Transverse colon (tissue), 4 donors: ENCODE measurements around the gene DNAAF8. TPM values are rescaled to one million over a fixed set of nuclear protein-coding genes. Genes with fewer than 3 reads are reported as not detected.

Source experiments
- DNase-seq: peaks from one replicate; pipeline ENCODE4 v3.0.0-alpha.2; 2019
- H3K27ac ChIP-seq, 4 donors: fragments of 200-600 bp; sonication (generic); 2 replicates each; pipeline ENCODE4 v1.5.1; 2016 to 2018; ENCODE audit warnings: inconsistent platforms in 4 of 4
- H3K27me3 ChIP-seq: fragments of 200-600 bp; sonication (generic); 2 replicates; pipeline ENCODE4 v1.5.1; 2017; ENCODE audit warnings: inconsistent platforms
- H3K36me3 ChIP-seq, 4 donors: fragments of 200-600 bp; sonication (generic); 2 replicates each; pipeline ENCODE4 v1.5.1; 2017 to 2019; ENCODE audit warnings: inconsistent platforms in 4 of 4
- H3K4me1 ChIP-seq, 4 donors: fragments of 200-600 bp; sonication (generic); 2 replicates each; pipeline ENCODE4 v1.5.1; 2017 to 2020; ENCODE audit warnings: inconsistent platforms in 4 of 4
- H3K4me3 ChIP-seq, 4 donors: fragments of 200-600 bp; sonication (generic); 1 replicate in 1 of 4; 2 replicates in 3 of 4; pipeline versions ENCODE4 v1.5.1 to v1.6.1; 2017 to 2019; ENCODE audit warnings: inconsistent platforms in 4 of 4
- H3K9me3 ChIP-seq, 2 donors: fragments of 200-600 bp; sonication (generic); 2 replicates each; pipeline ENCODE4 v1.5.1; 2017 to 2019; ENCODE audit warnings: inconsistent platforms in 2 of 2
- EP300 ChIP-seq: sonication (generic); formaldehyde crosslinking; IDR thresholded peaks from one replicate; pipeline ENCODE4 v1.6.1; 2017; ENCODE audit warnings: antibody characterized with exemption, low read depth
- POLR2A ChIP-seq: fragments of 450-650 bp; IDR thresholded peaks from one replicate; pipeline ENCODE4 v1.6.1; 2016; ENCODE audit warnings: antibody characterized with exemption, mild to moderate bottlenecking, moderate library complexity
- POLR2AphosphoS5 ChIP-seq, 3 donors: sonication (generic); formaldehyde crosslinking; IDR thresholded peaks; one replicate each; pipeline ENCODE4 v1.6.1; 2016; ENCODE audit warnings: antibody characterized with exemption in 3 of 3
- WGBS, 2 donors: methylation state at CpG; one replicate each; pipeline ENCODE4 v1.1.5; 2018; ENCODE audit warnings: low coverage in 1 of 2; 5-methylcytosine and 5-hydroxymethylcytosine counted together
- in situ Hi-C, 4 donors: fragments of 200-750 bp; cut with MboI; loops; one replicate each; pipeline versions ENCODE4 v1.15.0 to v1.15.1; 2017; ENCODE audit warnings: low sequenced_read_pairs in 3 of 4, low pct_ligation_motif_present in 1 of 4, low pct_unique_long_range_greater_than_20kb in 1 of 4
- intact Hi-C: fragments of 100-400 bp; cut with DNase I; formaldehyde crosslinking; loops from one replicate; pipeline ENCODE4 v1.15.1; 2023; ENCODE audit warnings: low total_unique reads
- total RNA-seq, 4 donors: library from RNA; depleted of rRNA; stranded (reverse); fragments of >200 nt; gene quantifications; one replicate each; pipeline ENCODE4 v1.1.0, GENCODE V29; 2016
- TF ChIP-seq, protein P1 (sequence below), 5 experiments: fragments of 200-600 bp in 3 of 5; fragments of 450-650 bp in 2 of 5; sonication (generic) in 3 of 5; IDR thresholded peaks; 1 replicate in 2 of 5; 2 replicates in 3 of 5; pipeline ENCODE4 v1.5.1; 2016 to 2017; ENCODE audit warnings: antibody characterized with exemption in 5 of 5, inconsistent platforms in 3 of 5, mild to moderate bottlenecking in 2 of 5, moderate library complexity in 1 of 5

The DNAAF8 gene
- total RNA-seq, 4 donors from 2014 or later, result 0.55 to 2.9 (median 0.60) TPM; not detected in 1

DNA sequence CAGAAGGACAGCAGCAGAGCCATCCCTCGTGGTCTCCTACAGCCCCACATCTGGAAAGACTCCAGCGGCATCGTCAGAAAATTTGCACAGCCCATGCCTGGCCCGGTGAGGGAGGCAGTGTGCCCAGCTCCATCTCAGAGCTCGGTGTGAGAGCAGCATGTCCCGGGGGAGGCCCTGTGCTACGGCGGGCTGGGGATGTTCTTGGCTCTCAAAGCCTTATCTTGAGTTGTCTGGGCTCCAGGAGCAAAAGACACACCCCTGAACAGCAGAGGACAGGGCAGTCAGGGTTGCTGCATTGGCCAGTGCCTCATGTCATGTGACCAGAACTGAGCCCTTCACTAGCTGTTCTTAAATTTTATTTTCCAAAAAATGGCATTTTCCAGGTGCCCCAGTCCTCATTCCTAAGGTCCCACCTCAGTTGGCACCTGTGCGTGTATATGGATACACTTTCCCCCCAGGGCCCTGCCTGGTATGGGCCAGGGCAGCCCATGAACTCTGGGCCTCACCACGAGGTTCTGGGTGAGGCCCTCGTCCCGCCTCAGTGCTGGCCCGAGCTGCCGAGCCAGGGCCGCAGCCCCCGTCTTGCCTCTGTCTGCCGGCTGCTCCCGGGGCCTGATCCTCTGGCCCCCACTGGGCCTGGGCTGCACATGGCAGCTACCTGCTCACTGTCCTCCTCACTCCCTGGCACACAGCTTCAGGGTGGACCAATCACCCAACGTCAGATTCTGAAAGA lies 38.0 kb upstream of the DNAAF8 start:
- 67 to 87% methylated on average over 3 to 18 of the region's 19 CpGs for WGBS, 2 donors
- no peak overlapping the region for H3K27ac ChIP-seq
- H3K36me3 ChIP-seq, result no peaks in the 10 kb centered on the region
- H3K4me1 ChIP-seq, result peaks cover 15 to 31% (median 25%) of the 10 kb centered on the region in 4 donors
- no peak for DNase-seq
- H3K27me3 ChIP-seq, result no peaks in the 10 kb centered on the region
- intact Hi-C loops, result no loop called here
- in situ Hi-C loops, result no loop called here
- no peaks in the 10 kb centered on the region for H3K9me3 ChIP-seq
- TF ChIP-seq, protein P1, sequence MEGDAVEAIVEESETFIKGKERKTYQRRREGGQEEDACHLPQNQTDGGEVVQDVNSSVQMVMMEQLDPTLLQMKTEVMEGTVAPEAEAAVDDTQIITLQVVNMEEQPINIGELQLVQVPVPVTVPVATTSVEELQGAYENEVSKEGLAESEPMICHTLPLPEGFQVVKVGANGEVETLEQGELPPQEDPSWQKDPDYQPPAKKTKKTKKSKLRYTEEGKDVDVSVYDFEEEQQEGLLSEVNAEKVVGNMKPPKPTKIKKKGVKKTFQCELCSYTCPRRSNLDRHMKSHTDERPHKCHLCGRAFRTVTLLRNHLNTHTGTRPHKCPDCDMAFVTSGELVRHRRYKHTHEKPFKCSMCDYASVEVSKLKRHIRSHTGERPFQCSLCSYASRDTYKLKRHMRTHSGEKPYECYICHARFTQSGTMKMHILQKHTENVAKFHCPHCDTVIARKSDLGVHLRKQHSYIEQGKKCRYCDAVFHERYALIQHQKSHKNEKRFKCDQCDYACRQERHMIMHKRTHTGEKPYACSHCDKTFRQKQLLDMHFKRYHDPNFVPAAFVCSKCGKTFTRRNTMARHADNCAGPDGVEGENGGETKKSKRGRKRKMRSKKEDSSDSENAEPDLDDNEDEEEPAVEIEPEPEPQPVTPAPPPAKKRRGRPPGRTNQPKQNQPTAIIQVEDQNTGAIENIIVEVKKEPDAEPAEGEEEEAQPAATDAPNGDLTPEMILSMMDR (IDR thresholded peaks at IDR 0.05), result no peak
- TF ChIP-seq EP300, result no peak
- TF ChIP-seq POLR2A, result no peak
- TF ChIP-seq POLR2AphosphoS5 (IDR thresholded peaks at IDR 0.05), result no peak
- H3K4me3 ChIP-seq, result no peak overlapping the region

DNA sequence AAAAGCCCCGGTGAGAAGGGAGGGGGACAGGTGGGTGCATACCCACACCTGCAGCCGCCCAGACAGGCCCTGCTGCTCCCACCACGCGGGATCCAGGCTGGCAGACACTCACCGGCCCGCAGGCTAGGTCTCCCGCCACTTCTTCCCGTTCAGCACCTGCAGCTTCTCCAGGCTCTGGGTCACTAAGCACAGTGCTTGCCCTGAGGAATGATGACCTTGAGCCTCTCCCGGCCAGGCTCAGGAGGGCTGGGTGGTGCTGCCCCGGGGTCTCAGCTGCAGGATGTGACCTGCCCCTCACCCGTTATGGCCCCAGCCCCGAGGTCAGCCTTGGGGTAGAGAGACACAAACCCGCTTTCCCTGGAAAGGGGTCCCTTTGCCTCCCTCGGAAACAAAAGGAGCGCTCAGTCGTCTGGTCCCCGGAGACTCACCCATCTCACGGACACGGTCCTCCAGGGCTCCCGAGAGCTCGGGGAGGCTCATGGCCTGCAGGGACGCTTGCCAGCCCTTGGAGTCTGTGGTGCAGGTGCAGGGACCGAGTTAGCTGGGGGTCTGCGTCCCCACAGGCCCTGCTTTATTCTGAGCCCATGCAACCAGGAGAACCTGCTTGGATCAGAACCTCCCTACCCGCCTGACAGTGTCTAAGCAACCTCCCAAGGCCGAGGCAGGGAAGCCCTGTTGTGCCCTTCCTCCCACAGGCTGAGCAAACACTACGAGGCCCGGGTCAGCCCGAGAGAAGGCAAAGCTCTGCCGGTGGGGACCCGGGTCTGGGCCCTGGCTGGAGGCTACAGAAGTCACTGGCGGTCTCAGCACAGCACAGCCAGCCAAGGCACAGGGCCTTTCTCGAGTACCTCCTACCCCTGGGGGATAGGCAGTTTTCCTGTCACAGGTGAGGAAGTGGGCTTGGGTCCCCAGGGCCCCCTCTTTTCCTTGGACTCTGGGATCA lies 37.2 kb upstream of the DNAAF8 start:
- Histone ChIP-seq H3K27me3 (no peaks in the 10 kb centered on the region), H3K27ac (no peak overlapping the region), H3K36me3 (no peaks in the 10 kb centered on the region), H3K9me3 (no peaks in the 10 kb centered on the region), H3K4me3 (no peak overlapping the region), H3K4me1 (peaks cover 15 to 37% (median 32%) of the 10 kb centered on the region in 4 donors)
- intact Hi-C loops (no loop called here), in situ Hi-C loops (no loop called here)
- no peak for DNase-seq
- WGBS, 2 donors, result 84% methylated on average over 33 of the region's 33 CpGs; no CpG with 5 or more reads in 1 of the 2 donors
- TF ChIP-seq POLR2A (no peak), EP300 (no peak), POLR2AphosphoS5 (IDR thresholded peaks at IDR 0.05) (no peak)
- TF ChIP-seq, protein P1 (IDR thresholded peaks at IDR 0.05), result no peak

DNA sequence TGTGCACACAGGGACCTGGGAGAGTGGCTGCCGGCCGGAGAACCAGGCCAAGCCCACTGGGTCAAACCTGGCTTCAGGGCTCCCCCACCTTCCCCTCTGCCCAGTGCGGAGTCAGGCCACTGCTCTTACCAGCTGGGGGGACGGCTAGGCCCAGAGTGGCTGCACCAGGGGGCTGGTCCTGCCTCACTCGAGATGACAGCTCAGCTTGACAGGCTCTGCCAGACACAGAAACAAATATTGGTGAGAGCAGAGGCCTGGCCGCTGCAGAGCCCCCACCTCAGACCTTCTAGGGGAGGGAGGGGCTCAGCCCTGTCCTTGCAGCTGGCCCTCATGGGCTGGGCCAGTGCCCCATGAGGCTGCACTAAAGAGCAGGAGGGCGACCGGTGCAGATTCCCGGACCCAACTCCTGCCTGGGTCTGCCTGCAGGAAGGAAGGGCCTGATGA lies 36.5 kb upstream of the DNAAF8 start:
- 90% methylated on average over 8 of the region's 9 CpGs; no CpG with 5 or more reads in 1 of the 2 donors for WGBS, 2 donors
- no peaks in the 10 kb centered on the region for H3K36me3 ChIP-seq
- H3K4me3 ChIP-seq, result no peak overlapping the region
- H3K4me1 ChIP-seq, result peaks cover 8 to 34% (median 31%) of the 10 kb centered on the region in 4 donors
- no peaks in the 10 kb centered on the region for H3K9me3 ChIP-seq
- intact Hi-C loops, result no loop called here
- in situ Hi-C loops, result no loop called here
- no peak for TF ChIP-seq POLR2AphosphoS5 (IDR thresholded peaks at IDR 0.05)
- peak; percentile 19 for TF ChIP-seq POLR2A
- TF ChIP-seq EP300, result no peak
- no peak for DNase-seq
- H3K27me3 ChIP-seq, result no peaks in the 10 kb centered on the region
- H3K27ac ChIP-seq, result no peak overlapping the region

DNA sequence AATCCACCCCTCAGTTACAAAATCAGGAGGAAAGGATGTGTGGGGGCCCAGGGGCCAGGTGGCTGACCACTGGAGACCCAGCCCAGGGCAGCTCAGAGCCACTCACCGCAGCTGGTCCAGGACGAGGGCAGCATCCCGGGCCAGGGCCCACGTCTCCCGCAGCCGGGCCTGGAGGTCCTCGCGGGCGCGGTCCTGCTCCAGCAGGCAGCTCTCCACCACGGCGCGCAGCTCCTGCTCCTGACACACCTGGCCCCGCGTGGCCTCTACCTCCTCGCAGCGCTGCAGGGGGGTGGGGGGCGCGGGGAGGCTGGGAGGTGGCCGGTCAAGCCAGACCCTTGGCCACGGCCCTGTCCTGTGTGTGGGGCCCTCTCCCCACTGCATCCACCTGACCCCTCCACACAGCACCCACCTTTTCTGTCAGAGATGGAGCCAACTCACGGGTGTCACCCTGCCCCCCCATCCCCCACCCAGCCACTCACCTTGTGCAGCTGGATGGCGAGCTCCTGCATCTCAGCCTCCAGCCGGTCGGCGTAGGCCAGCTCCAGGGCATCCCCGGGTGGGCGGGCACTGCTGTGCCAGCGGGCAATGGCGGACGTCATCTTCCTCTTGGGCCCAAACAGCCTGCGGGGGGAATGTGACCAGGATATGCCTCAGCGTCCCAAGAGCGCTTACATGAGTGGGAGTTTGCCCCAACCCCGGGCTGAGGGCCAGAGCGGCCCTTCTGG lies 35.9 kb upstream of the DNAAF8 start:
- no peaks in the 10 kb centered on the region for H3K27me3 ChIP-seq
- no peak for DNase-seq
- no peaks in the 10 kb centered on the region for H3K9me3 ChIP-seq
- in situ Hi-C loops, result no loop called here
- no peaks in the 10 kb centered on the region for H3K36me3 ChIP-seq
- 40 to 95% methylated on average over 1 to 16 of the region's 36 CpGs for WGBS, 2 donors
- no peak overlapping the region for H3K4me3 ChIP-seq
- intact Hi-C loops, result no loop called here
- peaks cover 7 to 33% (median 28%) of the 10 kb centered on the region in 4 donors for H3K4me1 ChIP-seq
- no peak overlapping the region for H3K27ac ChIP-seq
- TF ChIP-seq POLR2AphosphoS5 (IDR thresholded peaks at IDR 0.05) (no peak), POLR2A (no peak), EP300 (no peak)
- TF ChIP-seq, protein P1 (IDR thresholded peaks at IDR 0.05), result no peak
